Lung (tissue), 12 donors: Measurements from ENCODE around the gene LGALS14. TPM values are rescaled to one million over a fixed set of nuclear protein-coding genes. Genes with fewer than 3 reads are reported as not detected.

ENCODE experiments used
- ATAC-seq: fragments of 200-7000 bp; cut with Tn5 transposase; one replicate; pipeline ENCODE4 v1.9.1; 2020; ENCODE audit warnings: moderate number of reproducible peaks; ENCODE audit not compliant: insufficient read depth, low FRiP score
- DNase-seq, 3 donors: peaks; one replicate each; pipeline ENCODE4 v3.0.0-alpha.2; 2013 to 2017
- H3K27ac ChIP-seq, 2 donors: one replicate each; pipeline ENCODE4 v1.5.1; 2013; ENCODE audit warnings: mild to moderate bottlenecking in 2 of 2, moderate library complexity in 2 of 2, control low read depth in 1 of 2, inconsistent platforms in 1 of 2, low read depth in 1 of 2, low read length in 1 of 2
- H3K27me3 ChIP-seq, 3 donors: one replicate each; pipeline ENCODE4 v1.5.1; 2013; ENCODE audit warnings: low read length in 2 of 3; ENCODE audit not compliant: control insufficient read depth in 3 of 3, insufficient read depth in 3 of 3
- H3K36me3 ChIP-seq, 4 donors: one replicate each; pipeline ENCODE4 v1.5.1; 2013; ENCODE audit warnings: low read length in 4 of 4, mild to moderate bottlenecking in 1 of 4, moderate library complexity in 1 of 4; ENCODE audit not compliant: control insufficient read depth in 4 of 4, insufficient read depth in 4 of 4
- H3K4me1 ChIP-seq, 5 donors: one replicate each; pipeline ENCODE4 v1.5.1; 2013; ENCODE audit warnings: low read length in 5 of 5, mild to moderate bottlenecking in 2 of 5, moderate library complexity in 1 of 5; ENCODE audit not compliant: control insufficient read depth in 5 of 5, insufficient read depth in 5 of 5
- H3K4me3 ChIP-seq: one replicate; pipeline ENCODE4 v1.5.1; 2013; ENCODE audit warnings: mild to moderate bottlenecking, control low read depth, moderate library complexity
- H3K9ac ChIP-seq, 2 donors: one replicate each; pipeline ENCODE4 v1.5.1; 2013; ENCODE audit warnings: low read length in 2 of 2, control low read depth in 1 of 2; ENCODE audit not compliant: insufficient read depth in 1 of 2
- H3K9me3 ChIP-seq, 4 donors: one replicate each; pipeline ENCODE4 v1.5.1; 2013; ENCODE audit warnings: low read length in 3 of 4, mild to moderate bottlenecking in 1 of 4, moderate library complexity in 1 of 4; ENCODE audit not compliant: control insufficient read depth in 4 of 4, insufficient read depth in 3 of 4
- WGBS, 2 donors: extraction: QIAGEN DNeasy Blood & Tissue Kit; methylation state at CpG; one replicate each; pipeline ENCODE4 v1.1.7; 2013; 5-methylcytosine and 5-hydroxymethylcytosine counted together
- polyA plus RNA-seq, 2 donors: library from polyadenylated mRNA; stranded (reverse); fragments of 200-250 nt; gene quantifications; one replicate each; pipeline ENCODE4 v1.2.1, GENCODE V29; 2013
- total RNA-seq, 2 donors: library from RNA; depleted of rRNA in 1 of 2; stranded (reverse); fragments of >200 nt in 1 of 2; gene quantifications; one replicate each; pipeline ENCODE4 v1.2.1, GENCODE V29; 2014 to 2021
- TF ChIP-seq, protein P1 (sequence below): IDR thresholded peaks from 2 replicates; pipeline ENCODE4 v1.5.1; 2012; ENCODE audit warnings: mild to moderate bottlenecking; ENCODE audit errors: control extremely low read depth, extremely low read depth
- donor health status: control.
- donor health status: control.
- donor health status: Bipolar disorder and iron deficiency.
- donor health status: healthy.
- donor health status: DM: yes; HTN: yes; CAD: no.

Gene LGALS14
- total and polyA plus RNA-seq, 4 donors = not detected

- Histone ChIP-seq H3K9me3 (peaks cover 0 to 6% (median 0%) of the 10 kb centered on the region in 4 donors), H3K4me1 (no peaks in the 10 kb centered on the region), H3K27me3 (peaks cover 0 to 2% (median 0%) of the 10 kb centered on the region in 3 donors), H3K36me3 (no peaks in the 10 kb centered on the region), H3K27ac (no peak overlapping the region), H3K4me3 (no peak overlapping the region), H3K9ac (no peak overlapping the region)
- 87 to 92% methylated on average over 2 of the region's 2 CpGs for WGBS, 2 donors
- TF ChIP-seq, protein P1, sequence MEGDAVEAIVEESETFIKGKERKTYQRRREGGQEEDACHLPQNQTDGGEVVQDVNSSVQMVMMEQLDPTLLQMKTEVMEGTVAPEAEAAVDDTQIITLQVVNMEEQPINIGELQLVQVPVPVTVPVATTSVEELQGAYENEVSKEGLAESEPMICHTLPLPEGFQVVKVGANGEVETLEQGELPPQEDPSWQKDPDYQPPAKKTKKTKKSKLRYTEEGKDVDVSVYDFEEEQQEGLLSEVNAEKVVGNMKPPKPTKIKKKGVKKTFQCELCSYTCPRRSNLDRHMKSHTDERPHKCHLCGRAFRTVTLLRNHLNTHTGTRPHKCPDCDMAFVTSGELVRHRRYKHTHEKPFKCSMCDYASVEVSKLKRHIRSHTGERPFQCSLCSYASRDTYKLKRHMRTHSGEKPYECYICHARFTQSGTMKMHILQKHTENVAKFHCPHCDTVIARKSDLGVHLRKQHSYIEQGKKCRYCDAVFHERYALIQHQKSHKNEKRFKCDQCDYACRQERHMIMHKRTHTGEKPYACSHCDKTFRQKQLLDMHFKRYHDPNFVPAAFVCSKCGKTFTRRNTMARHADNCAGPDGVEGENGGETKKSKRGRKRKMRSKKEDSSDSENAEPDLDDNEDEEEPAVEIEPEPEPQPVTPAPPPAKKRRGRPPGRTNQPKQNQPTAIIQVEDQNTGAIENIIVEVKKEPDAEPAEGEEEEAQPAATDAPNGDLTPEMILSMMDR = no peak
- DNase-seq (no peak), ATAC-seq (no peak)
These were observed 29.6 kb downstream of the LGALS14 start for GRCh38 chr19:39733841-39734240.

- Histone ChIP-seq H3K27me3 (peaks cover 0 to 2% (median 0%) of the 10 kb centered on the region in 3 donors), H3K4me3 (no peak overlapping the region), H3K27ac (no peak overlapping the region), H3K9ac (no peak overlapping the region), H3K36me3 (no peaks in the 10 kb centered on the region), H3K4me1 (no peaks in the 10 kb centered on the region), H3K9me3 (peaks cover 0 to 6% (median 0%) of the 10 kb centered on the region in 4 donors)
- TF ChIP-seq, protein P1 = no peak
- no peak for ATAC-seq
- DNase-seq = no peak
- WGBS, 2 donors = 46 to 73% methylated on average over 3 of the region's 3 CpGs
These were observed 31.4 kb downstream of the LGALS14 start for GRCh38 chr19:39735688-39736087.

GRCh38 chr19:39736088-39736487 lies 31.8 kb downstream of the LGALS14 start:
- DNase-seq (no peak), ATAC-seq (no peak)
- no peaks in the 10 kb centered on the region for H3K4me1 ChIP-seq
- H3K4me3 ChIP-seq = no peak overlapping the region
- H3K27me3 ChIP-seq = peaks cover 0 to 2% (median 0%) of the 10 kb centered on the region in 3 donors
- no peak overlapping the region for H3K27ac ChIP-seq
- H3K9me3 ChIP-seq = peaks cover 0 to 6% (median 0%) of the 10 kb centered on the region in 4 donors
- no peak overlapping the region for H3K9ac ChIP-seq
- H3K36me3 ChIP-seq = no peaks in the 10 kb centered on the region
- 59 to 72% methylated on average over 5 of the region's 5 CpGs for WGBS, 2 donors
- TF ChIP-seq, protein P1 = no peak

DNA sequence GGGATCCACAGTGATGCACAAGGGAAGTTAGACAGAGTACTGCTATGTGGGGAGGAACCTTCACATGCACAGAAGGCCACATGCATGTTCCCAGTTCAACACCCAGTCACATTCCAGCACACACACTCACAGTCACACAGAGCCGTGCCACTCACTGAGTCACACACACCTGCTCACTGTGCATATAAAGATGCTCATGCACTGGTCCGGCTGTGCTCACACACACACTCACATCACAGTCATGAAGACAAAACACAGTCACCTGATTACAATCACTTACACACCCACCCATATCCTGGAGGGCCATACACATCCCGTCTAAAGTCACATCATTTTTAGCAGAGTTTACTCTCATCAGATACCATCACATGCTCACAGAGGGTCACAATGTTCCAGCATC lies 33.1 kb downstream of the LGALS14 start:
- Histone ChIP-seq H3K4me1 (no peaks in the 10 kb centered on the region), H3K9ac (no peak overlapping the region), H3K9me3 (peaks cover 0 to 6% (median 0%) of the 10 kb centered on the region in 4 donors), H3K27me3 (peaks cover 0 to 2% (median 0%) of the 10 kb centered on the region in 3 donors), H3K36me3 (no peaks in the 10 kb centered on the region), H3K4me3 (no peak overlapping the region), H3K27ac (no peak overlapping the region)
- ATAC-seq = no peak
- no peak for DNase-seq
- 64 to 80% methylated on average over 3 of the region's 3 CpGs for WGBS, 2 donors
- TF ChIP-seq, protein P1 = no peak
